ENCODE measurements around the gene DHX32.
A peak's percentile ranks its signal among the peaks of the same experiment; 100 is the strongest.
"Not testable (repeated sequence)": the region's sequence is repeated elsewhere in the genome, so short reads cannot be mapped to it uniquely, and the experiment has no call there.

The DHX32 gene, protein sequence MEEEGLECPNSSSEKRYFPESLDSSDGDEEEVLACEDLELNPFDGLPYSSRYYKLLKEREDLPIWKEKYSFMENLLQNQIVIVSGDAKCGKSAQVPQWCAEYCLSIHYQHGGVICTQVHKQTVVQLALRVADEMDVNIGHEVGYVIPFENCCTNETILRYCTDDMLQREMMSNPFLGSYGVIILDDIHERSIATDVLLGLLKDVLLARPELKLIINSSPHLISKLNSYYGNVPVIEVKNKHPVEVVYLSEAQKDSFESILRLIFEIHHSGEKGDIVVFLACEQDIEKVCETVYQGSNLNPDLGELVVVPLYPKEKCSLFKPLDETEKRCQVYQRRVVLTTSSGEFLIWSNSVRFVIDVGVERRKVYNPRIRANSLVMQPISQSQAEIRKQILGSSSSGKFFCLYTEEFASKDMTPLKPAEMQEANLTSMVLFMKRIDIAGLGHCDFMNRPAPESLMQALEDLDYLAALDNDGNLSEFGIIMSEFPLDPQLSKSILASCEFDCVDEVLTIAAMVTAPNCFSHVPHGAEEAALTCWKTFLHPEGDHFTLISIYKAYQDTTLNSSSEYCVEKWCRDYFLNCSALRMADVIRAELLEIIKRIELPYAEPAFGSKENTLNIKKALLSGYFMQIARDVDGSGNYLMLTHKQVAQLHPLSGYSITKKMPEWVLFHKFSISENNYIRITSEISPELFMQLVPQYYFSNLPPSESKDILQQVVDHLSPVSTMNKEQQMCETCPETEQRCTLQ

DNA sequence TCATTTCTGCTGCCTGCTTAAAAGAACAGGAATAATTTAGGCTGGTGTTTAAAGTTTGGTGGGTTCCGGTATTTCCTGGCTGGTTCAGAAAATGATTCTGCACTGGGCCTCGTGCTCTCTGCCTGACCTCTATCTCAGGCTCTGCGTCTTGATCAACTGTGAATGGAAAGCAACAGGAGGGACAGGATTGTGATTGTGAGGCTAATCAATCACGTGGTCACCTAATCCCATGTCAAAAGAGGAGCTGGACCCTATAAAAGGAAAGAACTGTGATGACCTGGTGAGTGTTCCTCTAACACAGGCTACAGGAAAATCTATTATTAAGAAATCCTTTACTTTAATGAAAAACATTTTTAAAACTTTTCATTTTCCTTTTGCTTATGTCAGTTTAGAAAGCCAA, at the start of gene DHX32:
Gene DHX32 (minus strand): TSS at position 101 of the 400 bp plus-strand sequence. CDS start 468 bp downstream, outside the sequence.
- DNase-seq: no peak

GRCh38 chr10:125929618-125930017, 48.5 kb upstream of the DHX32 start:
- DNase-seq: no peak

DNA sequence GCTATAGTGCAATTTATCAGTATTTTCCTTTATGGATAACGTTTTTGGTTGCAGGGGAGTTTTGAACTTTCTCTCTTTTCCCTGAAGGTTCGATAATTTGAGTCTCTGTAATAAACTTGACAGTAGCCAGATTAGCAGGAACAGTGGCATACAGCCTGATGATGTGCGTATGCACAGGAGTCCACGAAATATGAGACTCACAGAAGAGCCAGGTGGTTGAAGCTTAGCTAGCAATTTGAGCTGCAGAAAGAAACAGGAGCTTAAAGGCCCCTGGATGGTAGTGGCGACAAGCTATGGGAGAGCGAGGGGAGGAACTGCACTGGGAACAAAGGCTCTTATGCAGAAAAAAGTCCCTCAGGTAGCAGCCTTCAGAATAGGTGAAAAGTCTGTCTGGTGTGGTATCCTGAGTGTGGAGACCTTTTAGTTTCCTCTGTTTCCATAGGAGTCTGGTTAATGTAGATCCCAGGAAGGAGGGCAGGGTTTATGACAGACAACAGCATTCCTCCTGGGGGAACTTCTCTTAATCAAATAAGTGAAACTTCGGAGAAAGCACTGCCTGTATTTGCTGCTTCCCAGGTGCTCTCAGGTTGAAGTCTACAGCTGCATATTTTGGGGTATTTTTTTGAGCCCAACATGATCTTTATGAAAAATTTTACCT, 48.0 kb upstream of the DHX32 start:
- no peak for DNase-seq

- not testable (repeated sequence) for DNase-seq
These were observed 46.2 kb upstream of the DHX32 start for GRCh38 chr10:125927265-125927664.

DNA sequence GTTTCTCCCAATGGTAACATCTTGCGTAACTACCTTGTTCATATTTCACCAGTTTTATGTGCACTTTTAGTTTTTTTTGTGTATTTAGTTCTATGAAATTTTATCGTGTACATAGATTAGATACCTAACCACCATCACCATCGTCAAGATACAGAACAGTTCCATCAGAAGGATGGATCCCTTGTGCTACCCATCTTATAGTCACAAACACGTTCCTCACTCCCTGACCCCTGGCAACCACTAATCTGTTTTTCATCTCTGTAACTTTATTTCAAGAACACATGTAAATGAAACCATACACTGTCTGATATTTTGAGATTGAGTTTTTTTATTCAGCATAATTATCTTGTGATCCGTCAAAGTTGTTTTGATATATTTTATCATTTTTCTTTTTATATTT, 45.2 kb upstream of the DHX32 start:
- no peak for DNase-seq

DNA sequence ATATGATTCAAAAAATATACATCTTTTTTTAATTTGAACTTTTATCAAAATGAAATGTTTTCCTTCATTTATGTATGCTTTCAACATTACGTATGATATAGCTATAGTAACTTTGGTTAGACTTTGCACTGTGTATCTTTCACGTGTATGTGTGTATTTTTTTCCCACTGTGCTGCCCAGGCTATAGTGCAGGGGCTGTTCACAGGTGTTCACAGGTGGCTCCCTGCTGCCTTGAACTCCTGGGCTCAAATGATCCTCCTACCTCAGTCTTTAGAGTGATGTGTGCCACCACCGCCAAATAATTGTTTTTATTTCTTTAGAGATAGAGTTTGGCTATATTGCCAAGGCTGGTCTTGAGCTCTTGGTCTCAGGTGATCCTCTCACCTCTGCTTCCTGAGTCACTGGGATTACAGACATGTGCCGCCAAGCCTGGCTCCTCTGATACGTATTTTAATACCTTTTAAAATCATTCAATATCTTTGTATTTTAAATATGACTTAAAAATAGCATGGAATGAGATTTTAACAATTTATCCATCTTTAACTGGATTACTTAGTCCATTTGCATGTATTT, 44.3 kb upstream of the DHX32 start:
- no peak for DNase-seq

DNA sequence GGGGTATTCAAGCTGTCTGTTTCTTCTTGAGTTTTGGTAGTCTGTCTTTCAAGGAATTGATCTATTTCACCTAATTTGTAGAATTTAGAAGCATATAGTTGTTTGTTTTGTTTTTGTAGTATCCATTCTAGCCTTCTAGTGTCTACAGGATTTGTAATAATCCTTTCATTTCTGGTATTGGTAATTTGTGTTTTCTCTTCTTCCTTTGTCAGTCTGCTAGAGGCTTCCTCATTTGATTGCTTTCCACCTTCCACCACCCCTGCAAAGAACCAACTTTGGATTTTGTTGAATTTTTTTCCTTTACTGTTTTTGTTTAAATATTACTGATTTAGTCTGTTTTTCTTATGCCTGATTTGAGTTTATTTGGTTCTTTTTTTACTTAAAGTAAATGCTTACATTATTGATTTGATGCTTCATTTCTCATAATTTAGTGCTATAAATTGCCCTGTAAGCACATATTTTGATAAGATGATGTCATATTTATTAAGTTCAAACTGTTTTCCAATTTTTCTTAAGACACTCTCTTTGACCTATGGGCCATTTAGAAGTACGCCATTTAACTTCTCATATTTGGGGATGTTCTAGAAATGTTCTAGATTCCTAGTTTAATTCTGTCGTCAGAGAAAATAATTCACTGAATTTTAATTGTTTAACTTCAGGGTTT, 40.7 kb upstream of the DHX32 start:
- DNase-seq: not testable (repeated sequence)

GRCh38 chr10:125917704-125918361, 36.7 kb upstream of the DHX32 start:
- DNase-seq: not testable (repeated sequence)

DNA sequence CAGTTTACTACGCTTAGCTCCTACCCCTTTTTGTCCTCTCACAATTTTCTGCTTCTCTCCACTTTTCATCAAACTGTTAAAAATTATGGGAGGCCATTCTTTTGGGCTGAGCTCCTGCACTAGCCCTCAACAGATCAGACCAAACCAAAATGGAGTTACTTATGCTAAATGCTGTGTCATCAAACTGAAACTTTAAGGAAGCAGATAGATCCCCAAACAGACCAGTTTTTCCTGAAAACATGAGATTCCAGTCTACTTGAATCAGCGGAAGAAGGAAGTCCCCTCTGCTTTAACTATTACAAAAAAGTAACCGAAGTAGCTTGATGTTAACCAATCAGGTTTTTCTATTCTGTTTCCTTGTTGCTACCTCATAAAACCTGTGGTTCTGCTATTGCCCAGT, 35.9 kb upstream of the DHX32 start:
- no peak for DNase-seq

- not testable (repeated sequence) for DNase-seq
These were observed 32.2 kb upstream of the DHX32 start for GRCh38 chr10:125913277-125913676.

DNA sequence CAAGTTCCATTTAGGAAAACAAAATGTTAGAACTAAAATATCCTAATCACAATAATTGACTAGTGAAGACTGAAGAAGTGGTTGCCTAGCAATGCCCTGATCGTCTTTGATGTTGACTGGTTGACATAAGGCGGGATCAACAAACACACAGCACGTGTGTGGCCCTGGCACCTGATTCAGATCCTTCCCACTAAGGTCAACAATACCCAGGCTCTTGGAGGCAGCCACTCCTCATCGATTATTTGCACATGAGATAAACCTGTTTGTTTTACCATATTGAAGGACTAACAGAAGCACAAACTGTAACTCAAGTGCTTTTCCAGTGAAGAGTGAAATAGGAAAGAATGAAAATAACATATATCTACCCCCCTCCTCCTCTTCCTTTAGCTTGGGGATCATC, 30.9 kb upstream of the DHX32 start:
- no peak for DNase-seq

GRCh38 chr10:125911145-125911544, 30.1 kb upstream of the DHX32 start:
- no peak for DNase-seq

DNA sequence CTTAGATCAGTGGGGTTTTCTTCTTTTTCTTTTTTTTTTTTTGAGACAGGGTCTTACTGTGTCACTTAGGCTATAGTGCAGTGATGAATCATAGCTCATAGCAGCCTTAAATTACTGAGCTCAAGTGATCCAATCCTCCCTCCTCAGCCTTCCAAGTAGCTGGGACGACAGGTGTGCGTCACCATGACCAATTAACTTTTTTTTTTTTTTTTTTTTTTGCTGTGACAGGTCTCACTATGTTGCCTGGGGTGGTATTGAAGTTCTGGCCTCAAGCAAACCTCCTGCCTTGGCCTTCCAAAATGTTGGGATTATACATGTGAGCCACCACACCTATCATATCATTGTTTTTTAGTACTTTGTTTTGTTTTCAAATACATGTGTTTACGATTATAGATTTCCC, 28.4 kb upstream of the DHX32 start:
- not testable (repeated sequence) for DNase-seq

DNA sequence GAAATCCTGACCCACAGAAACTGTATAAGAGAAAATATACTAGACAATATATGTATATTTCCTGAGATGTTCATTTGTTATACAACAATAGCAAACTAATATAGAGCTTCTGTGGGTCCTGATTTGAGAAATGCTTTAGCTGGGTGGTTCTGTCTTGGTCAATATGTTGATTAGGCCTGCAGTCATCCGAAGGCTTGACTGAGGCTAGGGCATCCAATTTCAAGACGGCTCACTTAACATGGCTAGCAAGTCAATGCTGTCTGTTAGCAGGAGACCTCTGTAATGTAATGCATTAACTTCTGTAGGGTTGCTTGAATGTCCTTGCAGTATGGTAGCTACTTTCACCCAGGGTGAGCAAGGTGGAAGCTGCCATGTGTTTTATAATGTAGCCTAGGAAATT, 27.7 kb upstream of the DHX32 start:
- DNase-seq: not testable (repeated sequence)

- not testable (repeated sequence) for DNase-seq
These were observed 26.5 kb upstream of the DHX32 start for GRCh38 chr10:125907598-125907997.

DNA sequence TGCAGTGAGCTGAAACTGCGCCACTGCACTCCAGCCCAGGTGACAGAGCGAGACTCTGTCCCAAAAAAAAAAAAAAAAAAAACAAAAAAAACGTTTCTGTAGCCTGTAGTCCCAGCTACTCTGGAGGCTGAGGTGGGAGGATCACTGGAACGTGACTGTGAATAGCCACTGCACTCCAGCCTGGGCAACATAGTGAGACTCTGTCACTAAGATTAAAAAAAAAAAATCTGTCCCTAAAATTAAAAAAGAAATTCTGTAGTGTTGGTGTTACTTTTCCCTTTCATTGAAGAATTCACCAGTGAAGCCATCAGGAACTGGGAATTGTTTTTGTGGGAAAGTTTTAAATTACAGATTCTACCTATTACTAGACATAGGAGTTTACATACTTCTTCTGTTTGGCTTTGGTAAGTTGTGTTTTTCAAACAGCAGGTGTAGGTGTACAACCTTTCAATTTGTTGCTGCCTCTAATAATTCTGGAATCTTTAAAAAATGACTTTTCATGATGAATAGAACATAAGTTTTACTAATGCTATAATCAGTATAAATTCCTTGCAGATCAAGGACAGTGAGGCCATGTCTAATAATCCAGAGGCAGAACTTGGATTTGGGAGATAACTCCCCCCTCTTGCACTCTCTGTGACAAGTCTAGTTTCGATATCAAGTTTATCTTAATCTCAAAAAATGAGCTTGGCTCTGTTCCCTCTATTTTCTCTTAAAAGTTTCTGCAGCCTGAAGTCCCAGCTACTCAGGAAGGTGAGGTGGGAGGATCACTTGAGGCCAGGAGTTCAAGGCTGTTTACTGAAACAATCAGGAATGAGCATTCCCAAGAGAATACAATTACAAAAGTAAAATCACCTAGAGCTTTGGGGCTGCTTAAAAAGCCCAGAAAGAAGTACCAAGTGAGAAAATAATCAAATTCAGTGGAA, 24.2 kb upstream of the DHX32 start:
- not testable (repeated sequence) for DNase-seq

DNA sequence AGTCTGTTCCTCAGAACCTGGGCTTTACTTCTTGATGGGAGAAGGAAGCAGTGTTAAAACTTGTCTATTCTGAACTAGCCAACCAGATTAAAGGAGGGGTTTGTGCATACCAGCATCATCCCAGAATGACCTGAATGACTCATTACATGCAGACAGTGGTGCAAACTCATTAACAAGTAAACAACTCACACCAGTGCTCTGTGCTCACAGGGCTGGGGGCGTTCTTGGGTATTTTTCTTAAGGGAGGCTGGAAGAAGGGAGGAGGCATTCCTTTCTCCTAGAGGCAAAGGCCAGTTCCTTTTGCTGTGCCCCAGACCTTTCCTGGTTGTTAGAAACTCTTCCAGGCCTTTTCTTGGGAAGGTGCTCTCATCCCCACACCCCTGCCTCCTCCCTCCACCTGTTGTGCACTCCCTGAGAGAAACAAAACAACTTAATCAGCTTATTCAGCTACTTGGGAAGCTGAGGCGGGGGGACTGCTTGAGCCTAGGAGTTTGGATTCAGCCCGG, 22.1 kb upstream of the DHX32 start:
- peak in 1 of 4 experiments; percentile 2 for DNase-seq

- not testable (repeated sequence) for DNase-seq
These were observed 19.9 kb upstream of the DHX32 start for GRCh38 chr10:125900963-125901362.

GRCh38 chr10:125897317-125897716, 16.2 kb upstream of the DHX32 start:
- not testable (repeated sequence) for DNase-seq

DNA sequence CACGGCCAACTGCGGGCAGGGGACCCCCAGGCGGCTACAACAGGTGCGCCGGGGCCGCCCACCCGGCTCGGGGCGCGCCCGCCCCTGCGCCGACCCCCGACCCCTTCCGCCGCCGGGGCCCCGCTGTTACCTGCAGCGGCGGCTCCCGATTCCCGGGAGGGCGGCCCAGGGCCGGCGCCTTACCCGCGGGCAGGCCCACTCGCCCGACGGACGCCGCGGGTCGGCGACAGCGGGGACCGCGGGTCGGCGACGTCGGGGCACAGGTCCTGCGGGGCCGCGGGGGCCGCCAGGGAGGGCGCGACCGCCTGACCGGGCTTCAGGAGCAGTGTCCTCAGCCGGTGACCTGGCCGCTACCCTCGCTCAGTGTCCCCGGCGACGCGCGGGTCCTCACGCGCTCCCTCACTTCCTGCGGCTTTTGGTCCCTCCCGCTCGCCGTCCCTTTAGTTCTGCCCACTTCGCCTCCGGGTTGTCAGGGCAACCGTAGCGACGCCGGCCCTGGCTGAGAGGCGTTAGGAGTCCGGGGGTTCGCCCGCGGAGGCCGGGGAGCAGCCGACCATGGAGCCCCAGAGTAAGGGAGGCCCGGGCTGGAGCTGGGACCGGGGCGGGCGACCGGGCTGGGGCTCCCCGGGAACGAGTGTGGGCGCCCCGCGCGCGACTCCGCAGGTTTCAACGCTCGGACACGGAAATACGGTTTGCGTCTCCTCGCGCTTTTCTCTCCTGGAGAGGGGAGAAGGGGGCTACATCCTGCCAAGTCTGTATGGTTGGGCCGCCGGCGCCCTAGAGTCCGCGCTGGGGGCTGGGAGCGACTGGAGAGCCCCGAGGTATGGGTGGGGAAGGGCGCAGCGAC, 15.2 kb upstream of the DHX32 start, which contains the start of gene FANK1:
Gene FANK1 (plus strand): TSS at position 477 of the 847 bp plus-strand sequence. CDS start 79 bp downstream, at position 556.
- peak; percentile 60 to 73 (median 62) for DNase-seq
